HG02852 (cell line): ENCODE data around the gene EML3.
"Not testable (repeated sequence)": the region's sequence is repeated elsewhere in the genome, so short reads cannot be mapped to it uniquely, and the experiment has no call there.

Experiments
- ATAC-seq: cut with Tn5 transposase; IDR thresholded peaks from one replicate; pipeline ENCODE4 v1.9.1; 2021; ENCODE audit warnings: mild to moderate bottlenecking, moderate library complexity; ENCODE audit not compliant: unreplicated experiment

EML3 gene

GRCh38 chr11:62621027-62621566 is 8.5 kb upstream of the EML3 start:
- ATAC-seq = no peak

DNA sequence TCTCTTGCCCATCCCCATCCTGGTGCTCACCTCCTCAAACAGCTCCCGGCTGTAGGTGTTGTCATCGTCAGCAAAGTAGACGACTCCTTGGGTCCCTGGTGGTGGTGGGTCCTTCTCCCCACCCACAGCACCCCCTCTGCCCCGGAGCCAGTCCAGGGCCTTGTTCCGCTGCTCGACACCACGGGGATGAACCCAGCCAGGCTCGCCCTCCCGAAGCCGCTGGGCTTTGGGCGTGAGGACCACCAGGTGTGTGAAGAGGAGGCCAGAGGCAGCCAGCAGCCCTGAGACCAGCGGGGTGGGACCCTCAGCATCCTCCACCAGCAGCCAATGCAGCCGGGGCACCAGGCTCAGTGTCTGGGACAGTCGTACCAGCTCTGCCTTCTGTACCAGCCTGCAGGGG is 4.4 kb upstream of the EML3 start:
- not testable (repeated sequence) for ATAC-seq

DNA sequence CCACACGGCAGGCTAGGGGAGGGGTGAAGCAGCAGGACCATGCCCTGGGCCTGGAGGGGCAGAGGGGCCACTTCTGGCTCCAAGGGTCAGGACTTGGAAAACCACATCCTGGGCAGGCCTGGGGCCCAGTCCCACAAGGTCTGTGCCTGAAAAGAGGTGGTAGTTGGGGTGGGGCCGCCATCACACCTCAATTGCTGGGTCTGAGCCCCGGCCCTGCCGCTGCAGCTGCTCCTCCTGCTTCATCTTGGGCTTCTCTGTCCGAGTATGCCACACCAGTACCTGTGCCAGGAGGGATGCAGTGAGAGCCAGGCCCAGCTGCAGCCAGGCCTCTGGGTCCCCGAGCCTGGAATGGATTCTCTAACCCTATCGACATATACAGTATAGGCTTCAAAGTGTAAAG is 2.9 kb upstream of the EML3 start:
- no peak for ATAC-seq

DNA sequence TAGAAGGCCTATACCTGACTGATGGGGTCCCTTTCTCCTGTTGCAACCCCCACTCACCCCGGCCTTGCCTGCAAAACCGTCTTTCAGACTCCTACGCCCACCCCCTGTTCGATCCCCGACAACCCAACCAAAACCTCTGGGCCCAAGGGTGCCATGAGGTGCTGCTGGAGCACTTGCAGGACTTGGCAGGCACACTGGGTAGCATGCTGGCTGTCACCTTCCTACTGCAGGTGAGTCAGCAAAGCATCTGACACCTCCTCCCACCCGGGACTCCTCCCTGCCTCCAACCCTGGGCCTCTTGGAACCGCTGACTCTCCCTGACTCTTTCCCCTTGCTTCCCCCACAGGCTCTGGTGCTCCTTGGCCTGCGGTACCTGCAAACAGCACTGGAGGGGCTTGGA is 1.7 kb upstream of the EML3 start:
- no peak for ATAC-seq

GRCh38 chr11:62613291-62613778 is 760 bp upstream of the EML3 start:
- ATAC-seq = no peak

DNA sequence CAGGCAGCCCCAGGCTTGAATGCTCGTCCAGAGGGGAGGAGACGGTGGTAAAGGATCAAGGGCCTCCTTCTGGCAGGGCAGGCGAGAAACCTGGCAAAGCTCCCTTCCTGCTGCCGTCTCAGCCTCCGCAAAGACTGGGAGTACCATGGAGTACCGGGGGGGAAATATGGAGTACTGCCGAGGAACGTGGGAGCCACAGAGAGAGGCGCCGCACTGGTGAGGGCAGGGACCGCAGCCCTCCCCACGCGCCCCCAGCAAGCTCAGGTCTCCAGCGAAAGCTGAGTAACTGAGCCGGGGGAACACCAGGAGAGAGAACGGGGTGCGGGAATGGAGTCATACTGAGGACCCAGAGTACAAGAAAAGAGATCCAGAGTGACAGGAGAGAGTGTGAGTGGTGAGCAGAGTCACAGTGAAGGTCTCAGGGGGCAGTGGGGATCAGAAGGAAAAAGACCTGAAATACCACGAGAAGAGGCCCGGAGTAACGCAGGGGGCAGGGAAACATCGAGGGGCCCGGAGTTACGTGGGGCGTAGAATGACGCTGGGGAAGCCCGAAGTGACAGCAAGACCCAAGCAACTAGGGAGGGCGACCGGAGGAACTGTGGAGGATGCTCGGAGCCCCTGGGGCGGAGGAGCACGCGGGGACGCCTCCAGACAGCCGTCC is 740 bp downstream of the EML3 start:
- peak; percentile 27 for ATAC-seq

DNA sequence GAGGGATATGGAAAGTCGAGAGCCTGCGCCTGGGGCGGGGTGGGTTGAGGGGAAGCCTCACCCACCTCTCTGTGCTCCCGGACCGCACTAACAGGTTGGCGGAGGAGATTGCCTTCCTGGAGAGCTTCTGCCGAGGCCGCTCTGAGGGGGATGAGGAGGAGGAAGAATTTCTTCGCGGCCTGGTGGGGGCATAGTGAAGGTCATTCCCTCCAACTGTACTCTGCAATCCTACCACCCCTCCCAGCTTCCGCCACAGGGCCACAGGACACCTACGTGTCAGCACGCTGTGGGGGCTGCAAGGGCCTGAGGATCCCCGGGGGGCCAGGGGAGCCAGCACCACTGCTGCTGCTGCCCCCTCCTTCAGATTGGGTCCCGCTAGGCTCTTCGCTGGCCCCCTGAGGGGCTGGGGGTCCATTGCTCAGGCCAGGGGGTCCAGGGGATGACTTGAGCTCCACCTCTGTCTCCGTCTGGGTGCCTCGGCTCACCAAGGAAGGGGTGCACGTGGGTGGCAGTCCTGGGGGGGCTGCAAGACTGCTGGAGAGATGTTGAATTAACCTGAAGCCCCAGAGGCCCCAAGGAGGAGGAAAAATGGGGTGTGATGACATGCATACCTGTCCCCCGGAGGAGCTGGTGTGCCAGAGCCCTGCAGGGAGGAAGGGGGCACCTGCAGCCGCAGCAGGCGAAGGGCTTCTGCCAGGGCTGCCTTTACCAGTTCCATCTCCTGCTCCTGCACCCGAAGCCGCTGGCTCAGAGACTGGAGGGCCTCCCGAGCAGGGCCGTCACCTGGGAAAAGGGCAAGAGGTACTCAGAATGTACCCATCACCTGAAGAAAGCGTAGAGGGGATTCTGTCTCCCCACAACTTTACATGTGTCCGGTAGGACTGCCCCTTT is 1.5 kb downstream of the EML3 start:
- ATAC-seq = no peak

- ATAC-seq = no peak
Measured at GRCh38 chr11:62610403-62610802, 2.2 kb downstream of the EML3 start.

- ATAC-seq = no peak
Measured at GRCh38 chr11:62608776-62609175, 3.8 kb downstream of the EML3 start.

GRCh38 chr11:62607714-62608113 is 4.9 kb downstream of the EML3 start:
- no peak for ATAC-seq

DNA sequence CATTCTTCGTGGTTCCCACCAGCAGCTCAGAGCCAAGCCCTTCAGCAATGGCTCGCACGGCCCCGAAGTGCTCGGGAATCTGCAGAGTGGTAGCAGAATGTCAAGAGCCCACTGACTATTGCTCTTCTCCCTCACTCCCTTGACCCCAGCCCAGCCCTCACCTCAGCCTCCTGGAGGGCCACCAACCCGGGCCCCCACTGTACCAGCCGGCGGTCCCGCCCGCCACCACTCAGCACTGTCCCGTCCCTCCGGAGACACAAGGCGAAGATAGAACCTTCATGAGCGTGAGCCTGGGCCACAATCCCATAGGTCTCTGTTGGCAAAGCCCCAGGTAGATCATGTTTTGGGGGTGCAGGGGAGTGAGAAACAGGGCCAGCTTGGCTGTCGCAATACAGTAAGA is 6.7 kb downstream of the EML3 start:
- ATAC-seq = no peak

DNA sequence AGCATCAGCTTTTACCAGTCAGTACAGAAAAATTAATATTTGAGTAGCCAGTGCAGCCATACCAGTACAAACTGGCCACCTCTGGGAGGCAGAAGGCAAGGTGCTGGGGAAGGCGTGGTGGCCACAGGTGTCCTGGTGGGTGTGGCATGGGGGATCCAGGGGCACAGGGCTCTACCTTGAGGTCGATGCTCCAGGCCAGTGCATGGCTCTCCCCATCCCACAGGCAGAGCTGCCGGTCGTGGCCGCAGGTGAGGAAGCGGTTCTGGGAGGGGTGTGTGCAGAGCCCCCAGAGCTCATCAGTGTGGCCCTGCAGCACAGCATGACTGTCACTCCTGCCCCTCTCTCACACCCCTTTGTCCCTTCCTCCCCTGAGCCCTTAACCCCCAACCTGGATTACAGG is 7.1 kb downstream of the EML3 start:
- ATAC-seq = no peak

DNA sequence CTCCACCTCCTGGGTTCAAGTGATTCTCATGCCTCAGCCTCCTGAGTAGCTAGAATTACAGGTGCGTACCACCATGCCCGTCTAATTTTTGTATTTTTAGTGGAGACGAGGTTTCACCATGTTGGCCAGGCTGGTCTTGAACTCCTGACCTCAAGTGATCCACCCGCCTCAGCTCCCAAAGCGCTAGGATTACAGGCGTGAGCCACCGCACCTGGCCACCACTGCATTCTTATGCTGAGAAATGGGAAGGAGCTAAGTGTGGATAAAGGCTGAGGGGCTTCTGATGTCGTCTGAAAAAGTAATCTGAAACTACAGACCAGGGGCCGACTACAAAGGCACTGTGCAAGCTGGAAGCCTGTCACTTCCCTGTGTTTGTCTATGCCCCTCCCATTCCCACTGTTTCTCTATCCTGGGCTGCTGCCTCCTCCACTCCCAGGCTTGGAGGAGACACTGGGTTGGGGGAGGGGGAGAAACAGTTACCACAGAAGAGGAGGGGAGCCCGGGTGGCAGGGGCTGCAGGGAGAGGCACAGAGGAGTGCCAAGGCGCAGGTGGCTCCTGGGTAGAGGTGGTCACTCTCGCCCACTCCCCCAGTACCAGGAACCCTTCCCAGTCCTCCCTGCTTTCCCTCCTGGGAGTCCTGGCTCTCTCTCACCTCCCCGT is 8.0 kb downstream of the EML3 start:
- ATAC-seq = no peak

- ATAC-seq = no peak
Measured at GRCh38 chr11:62603776-62604299, 8.7 kb downstream of the EML3 start.

DNA sequence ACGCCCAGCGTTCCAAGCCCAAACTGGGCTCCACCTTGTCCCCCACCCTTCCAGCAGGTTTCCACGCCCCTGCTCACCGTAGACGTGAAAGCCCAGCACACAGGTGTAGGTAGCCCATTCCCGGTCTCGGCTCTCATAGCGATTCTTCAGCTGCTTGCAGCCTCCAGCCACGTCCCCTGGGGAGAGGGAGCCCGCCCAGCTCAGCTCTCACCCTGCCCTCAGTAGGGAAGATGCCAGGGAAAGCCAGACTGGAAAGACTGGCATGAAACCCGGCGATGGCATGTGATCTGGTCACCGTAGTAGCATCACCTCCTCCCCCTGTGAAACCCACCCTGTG is 9.5 kb downstream of the EML3 start:
- ATAC-seq = no peak

GRCh38 chr11:62602141-62603071 is 10.2 kb downstream of the EML3 start:
- ATAC-seq = no peak

- ATAC-seq = peak; percentile 68
Measured at GRCh38 chr11:62601372-62602140, 11.0 kb downstream of the EML3 start, which contains the start of gene MTA2. MTA2 (minus strand) TSS chr11:62601865; CDS start chr11:62601450, 415 bp downstream.

- ATAC-seq = no peak
Measured at GRCh38 chr11:62601122-62601371, 11.5 kb downstream of the EML3 start.

DNA sequence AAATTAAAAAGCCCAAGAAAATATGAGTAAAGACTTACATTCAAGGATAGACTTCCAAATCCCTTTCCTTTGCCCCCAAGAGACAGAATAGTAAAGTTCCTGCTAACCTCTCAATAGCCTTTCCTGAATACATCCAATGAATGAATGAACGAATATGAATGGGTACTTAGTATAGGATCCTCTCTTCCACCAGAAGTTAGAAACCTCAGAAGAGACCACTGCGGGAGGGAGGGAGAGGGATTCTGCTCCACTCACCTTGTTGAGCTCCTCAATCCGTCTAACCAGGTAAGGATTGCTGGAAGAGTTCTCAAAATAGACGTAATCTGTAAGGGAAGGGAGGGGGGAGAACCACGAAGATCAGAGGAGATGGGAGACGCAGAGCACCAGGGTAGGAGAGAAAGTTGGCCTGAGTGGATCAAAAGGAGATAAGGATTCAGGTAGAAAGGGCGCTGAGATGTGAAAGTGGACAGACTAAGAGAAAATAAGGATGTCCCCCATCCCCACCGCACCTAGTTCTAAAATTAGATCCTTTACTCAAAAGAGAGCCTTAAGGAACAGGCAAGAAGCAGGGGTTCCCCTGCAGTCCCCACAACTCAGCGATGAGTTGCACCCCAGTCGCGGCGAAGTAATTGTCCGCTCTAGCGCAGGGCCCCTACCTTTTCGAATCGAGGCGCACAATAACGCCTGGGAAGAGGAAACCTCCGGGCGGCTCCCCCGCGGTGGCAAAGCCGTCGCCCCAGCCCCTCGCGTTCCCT is 12.0 kb downstream of the EML3 start:
- no peak for ATAC-seq
